HG02798 (cell line): Measurements from ENCODE around the gene IQCF6.
"Not testable (repeated sequence)": the region's sequence is repeated elsewhere in the genome, so short reads cannot be mapped to it uniquely, and the experiment has no call there.

Source experiments
- ATAC-seq: cut with Tn5 transposase; IDR thresholded peaks from one replicate; pipeline ENCODE4 v1.9.1; 2021; ENCODE audit warnings: mild to moderate bottlenecking; ENCODE audit not compliant: unreplicated experiment, poor library complexity

IQCF6 gene

DNA sequence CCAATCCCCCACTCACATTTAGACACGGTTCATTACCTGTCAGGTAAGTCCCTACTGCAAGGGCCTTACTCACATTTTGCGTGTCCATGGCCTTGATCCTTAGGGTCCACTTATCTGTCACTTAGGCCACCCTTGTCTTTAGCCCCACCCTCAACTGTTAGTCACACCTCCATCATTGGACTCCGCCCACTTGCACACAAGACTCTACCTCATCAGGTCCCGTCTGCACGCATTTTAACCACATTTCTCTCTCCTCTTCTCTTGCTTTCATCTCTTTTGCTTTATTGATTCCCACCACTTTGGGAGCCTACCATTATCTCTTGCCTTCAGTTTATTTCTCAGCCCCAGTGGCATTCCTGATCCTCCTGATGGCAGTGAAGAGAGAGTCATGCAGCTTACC is at the start of gene IQCF6:
IQCF6 (minus strand) TSS at position 101 of the 400 bp plus-strand sequence; CDS start at position 88, 13 bp downstream.
- no peak for ATAC-seq

DNA sequence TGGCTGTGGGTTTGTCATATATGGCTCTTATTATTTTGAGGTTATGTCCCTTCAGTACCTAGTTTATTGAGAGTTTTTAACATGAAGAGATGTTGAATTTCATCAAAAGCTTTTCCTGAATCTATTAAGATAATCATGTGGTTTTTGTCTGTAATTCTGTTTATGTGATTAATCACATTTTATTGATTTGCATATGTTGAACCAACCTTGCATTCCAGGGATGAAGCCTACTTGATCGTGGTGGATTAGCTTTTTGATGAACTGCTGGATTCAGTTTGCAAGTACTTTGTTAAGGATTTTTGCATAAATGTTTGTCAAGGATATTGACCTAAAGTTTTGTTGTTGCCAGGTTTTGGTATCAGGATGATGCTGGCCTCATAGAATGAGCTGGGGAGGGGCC is 49.3 kb upstream of the IQCF6 start:
- ATAC-seq, result no peak

DNA sequence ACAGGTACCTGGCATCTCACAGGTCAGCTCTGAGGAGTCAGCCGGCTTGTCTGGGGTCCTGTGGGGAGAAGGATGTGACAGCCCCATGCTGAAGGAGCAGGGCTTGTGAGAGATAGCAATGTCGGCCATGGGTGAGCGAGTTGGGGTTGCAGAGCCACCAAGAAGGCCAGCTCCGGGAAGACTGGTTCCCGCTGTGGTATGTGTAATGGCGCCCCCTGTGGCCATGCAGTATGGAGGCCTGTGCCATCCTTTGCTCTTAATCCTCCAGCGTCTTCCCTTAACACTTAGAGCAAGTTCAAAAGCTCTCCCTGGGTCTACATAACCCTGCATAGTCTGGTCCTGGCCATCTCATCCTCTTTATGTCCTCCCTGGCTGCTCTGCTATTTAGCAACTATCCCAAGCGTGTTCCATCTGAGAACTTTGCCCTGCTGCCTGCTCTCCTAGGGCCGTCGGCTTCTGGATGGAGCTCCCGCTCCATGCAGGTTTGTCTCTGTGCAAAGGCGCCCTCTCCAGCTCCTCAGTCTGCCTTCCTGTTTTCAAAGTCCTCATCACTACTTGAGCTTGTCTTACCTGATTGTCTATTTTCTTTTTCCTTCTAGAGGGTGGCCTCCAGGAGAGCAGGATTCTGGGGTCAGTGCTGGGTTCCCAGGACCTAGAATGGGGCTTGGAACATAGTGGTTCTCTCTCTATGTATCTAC is 40.8 kb upstream of the IQCF6 start:
- ATAC-seq, result no peak

DNA sequence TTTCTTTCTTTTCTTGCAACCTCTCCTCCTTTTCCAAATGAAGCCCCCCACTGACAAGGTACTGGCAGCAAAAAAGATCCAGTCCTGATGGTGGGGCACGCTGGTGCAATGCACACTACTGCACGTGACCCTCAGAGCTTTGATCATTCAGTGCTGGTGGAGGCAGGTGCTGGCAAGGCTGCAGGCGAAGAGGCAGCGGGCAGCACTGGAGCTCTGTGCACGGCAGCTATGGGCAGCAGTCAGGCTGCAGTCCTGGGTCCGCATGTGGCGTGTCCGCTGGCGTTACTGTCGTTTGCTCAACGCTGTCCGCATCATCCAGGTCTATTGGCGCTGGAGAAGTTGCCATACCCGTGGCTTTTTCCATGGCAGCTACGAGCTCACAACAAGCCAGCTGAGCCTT is 40.1 kb upstream of the IQCF6 start:
- no peak for ATAC-seq

DNA sequence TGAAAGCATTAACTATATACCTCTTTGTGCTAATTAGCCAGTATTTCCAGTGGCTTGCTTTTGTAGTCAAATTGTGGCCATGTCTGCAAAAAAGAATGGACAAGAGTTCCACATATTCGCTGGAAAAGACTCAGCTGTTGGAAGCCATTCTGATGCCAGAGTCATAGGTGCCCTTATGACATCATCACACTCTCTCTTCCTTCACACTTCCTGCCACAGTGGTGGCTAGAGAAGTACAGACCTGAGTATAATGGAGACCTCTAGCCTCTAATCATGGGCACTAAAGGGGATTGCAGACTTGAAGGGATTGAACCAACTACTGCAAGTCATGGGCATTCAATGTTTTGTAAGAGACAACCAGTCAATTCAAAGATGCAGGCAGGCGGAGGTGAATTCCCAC is 38.3 kb upstream of the IQCF6 start:
- ATAC-seq, result no peak

DNA sequence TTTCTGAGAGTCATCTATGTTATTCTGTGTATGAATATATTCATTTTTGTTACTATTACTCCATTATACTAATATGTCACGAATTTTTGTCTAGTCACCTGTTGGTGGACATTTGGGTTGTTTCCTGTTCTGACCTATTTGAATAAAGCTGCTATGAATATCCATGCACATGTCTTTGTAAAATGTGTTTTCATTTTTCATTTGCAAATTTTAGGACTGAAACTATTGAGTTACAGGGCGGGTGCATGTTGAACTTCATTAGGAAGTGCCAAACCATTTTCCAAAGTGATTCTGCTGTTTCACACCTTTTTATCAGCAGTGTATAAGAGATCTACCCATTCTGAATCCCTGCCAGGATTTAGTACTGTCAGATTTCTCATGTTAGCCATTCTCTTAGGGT is 37.7 kb upstream of the IQCF6 start:
- no peak for ATAC-seq

DNA sequence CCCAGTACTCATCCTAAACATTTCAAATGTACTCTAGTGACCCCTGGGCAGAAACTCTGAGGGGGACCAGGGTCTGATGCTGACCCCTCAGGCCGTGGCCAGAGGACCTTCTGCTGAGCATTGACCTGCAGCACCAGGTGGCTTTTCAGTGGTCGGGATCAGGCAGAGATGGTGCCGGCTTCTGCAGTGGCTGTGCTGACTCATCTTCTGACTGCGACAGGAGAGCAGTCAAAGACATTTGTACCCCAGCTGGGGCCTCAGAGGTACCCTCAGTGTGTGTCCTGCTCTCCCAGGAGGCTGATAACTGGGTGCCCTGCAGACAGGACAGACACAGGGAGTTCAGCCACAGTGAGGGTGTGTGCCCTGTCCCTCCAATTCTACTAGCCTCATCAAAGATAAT is 36.6 kb upstream of the IQCF6 start:
- no peak for ATAC-seq

DNA sequence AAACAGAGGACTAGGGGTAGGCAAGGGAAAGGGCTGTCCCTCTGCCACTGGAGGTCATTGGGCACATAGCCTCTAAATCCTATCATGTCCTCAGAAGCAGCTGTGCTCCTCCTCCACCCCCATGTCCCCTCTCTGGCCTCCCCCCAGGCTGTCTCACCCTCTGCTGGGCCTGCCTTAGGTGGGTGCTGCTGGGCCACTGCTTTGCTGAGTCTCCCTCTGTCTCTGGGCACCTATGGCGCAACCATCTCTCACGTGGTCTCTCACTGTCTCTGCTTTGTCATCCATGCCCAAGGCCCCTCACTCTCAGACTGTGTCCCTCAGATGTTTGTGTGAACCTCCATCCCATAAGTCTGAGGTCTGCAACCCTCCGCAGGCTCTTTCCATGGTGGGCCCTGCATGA is 35.0 kb upstream of the IQCF6 start:
- ATAC-seq, result no peak

DNA sequence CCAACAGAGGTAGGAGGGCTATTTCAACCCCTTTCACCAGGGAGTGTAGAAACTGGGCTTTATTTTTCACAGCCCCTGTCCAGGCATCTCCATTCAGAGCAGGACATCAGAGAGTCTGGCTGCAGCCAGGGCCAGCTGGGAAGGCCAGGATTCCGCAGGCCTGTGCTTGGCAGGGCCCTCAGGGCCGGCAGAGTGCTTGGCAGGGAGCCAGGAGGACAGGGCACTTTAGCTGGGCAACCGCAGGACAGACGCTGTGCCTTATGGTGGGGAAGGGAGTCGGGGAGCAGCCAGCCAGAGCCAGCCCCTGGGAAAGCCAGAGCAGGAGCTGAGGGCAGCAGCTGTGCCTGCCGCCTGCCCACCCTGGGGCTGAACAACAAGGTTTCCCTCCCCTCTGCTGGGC is 34.5 kb upstream of the IQCF6 start:
- ATAC-seq, result no peak

DNA sequence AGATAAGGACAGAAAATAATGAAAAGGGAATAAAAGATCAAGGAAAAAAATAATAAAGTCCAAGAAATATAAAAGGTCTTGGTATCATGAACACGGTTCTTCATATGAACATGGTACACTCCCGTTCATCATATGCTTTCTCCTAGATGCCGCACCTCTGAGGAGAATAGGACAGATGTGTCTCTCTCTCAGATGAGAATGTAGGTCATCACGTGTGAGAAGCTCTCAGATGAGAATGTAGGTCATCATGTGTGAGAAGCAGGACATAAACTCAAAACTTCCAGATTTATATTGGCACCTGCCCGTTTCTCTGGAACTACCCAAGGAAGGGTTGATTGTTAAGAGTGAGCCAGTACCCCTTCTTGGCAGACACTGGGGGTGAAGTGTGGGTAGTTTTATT is 29.9 kb upstream of the IQCF6 start:
- ATAC-seq, result no peak

DNA sequence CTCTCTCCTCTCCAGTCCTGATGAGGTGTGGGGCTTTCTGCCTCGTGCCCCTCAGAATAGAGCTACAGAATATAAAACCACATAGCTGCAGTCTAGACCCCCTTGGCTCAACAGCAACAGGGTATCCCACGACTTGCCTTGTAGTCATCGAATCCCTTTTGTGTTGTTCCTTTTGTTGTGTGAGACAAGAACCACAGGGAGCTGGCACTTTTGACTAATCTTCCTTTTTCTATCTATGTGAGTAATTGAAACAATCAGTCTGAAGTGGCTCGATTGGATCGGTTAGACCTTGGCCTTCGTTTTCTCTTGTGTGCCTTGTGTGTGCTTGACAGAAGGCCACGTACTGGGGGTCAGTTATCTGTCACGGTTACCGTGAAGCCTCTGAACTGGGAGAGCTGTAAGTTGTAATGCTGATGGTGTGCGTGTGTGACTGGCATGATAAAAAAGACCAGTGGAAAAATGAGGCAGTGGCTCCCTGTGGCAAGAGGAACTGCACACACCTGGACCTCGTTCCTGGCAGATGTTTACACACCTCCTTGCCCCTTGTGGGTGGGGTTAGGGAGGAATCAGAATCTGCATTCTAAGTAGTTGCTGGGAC is 23.2 kb upstream of the IQCF6 start:
- ATAC-seq, result no peak

DNA sequence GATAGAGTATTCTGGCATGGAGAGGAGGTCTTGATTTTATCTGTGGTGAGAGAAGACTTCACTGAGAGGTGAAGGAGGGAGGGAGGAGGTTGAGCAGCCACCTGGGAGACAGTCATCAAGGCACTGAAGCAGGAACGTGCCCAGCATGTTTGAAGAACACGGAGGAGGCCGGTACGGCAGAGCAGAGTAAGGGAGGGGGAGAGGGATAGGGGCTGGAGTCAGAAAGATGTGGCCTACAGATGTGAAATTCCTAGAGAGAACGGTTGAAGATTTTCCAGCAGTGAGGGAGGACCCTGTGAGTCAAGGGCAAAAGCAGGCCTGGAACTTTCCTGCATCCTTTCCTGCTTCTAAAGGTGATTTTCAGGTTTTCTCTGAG is 21.7 kb upstream of the IQCF6 start:
- no peak for ATAC-seq

DNA sequence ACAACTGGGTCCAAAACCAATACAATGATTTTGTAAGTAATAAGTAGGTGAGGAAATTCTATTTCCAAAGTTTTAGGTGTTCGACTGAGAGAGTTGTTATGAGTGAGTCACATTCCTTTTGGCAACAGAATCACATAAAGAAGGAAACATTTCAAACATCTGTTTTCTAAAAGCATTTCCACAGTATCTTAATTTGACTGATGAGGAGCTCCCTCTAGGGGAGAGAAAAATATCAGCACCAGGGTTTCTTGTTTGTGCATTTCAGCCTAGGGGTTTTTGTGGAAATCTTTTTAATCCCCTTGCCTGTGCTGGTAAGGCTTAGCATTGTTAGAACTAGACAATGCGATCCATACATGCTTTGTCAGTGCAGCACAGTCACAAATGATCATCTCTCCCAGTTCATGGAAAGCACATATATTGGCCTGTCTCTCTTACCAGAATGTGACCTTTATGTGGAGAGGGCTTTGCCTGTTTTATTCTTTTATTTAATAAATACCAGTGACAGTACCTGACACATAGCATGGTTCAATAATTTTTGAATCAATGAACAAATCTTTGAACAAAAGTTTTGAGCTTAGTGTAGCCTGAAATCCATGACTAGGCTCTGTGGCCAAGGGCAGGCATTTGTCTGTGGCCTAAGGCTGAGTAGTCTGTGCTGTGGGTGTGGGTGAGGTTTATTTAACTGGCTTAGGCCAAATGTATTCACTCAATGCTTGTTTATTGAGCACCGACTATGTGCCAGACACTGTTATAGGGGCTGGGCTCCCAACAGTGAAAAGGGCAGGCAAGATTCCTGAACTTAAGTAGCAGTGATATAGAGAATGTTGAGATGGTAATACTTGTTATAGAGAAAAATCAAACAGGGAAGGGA is 21.1 kb upstream of the IQCF6 start:
- ATAC-seq, result no peak

DNA sequence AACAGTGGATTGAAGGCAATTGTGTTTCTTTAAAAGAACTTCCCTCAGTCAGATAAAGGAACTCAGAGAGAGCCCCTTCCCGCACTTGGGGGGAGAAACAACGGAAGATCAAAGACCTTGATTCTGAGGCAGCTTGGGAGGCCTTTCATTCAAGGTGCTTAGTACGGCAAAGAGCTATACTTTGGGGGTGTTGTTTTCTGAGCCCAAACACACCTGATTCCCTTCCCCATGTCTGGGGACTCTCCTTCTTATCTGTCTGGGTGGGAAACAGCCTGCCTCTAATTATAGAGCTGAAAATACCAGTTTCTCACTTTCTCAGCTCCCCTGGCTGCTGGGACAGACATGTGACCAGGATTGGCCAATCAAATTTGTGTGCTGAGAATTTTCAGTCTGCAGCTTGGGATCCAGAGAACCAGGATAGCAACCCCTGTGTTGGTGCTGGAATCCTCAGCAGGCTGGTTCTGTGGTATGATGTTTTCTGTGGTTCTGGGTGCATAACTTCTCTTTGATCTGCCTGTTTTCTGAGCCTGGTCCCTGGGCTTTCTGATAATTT is 19.4 kb upstream of the IQCF6 start:
- no peak for ATAC-seq

DNA sequence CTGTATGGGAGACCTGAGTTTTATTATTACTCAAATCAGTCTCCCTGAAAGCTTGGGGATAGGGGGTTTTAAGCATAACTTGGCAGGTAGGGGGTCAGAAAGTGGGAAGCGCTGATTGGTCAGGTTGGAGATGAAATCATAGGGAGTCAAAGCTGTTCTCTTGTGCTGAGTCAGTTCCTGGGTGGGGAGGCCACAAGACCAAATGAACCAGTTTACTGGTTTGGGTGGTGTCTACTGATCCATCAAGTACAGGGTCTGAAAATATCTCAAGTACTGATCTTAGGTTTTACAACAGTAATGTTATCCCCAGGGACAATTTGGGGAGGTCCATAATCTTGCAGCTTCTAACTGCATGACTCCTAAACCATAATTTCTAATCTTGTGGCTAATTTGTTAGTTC is 17.8 kb upstream of the IQCF6 start:
- no peak for ATAC-seq

DNA sequence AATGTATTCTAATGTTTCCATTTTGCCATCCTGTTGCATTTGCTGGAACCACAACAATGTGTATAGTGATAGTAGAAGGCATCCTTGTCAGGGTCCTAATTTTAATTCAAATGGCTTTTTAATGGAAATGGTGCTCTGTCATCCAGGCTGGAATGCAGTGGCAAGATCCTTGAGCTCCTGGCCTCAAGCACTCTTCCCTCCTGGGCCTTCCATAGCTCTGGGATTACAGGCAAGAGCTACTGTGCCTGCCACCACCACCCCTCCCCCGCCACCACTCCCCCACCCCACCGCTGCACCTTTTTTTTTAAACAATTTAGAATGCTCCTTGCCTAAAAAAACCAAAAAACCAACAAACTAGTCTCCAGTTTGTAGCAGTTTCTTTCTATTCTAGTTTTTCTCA is 15.2 kb upstream of the IQCF6 start:
- no peak for ATAC-seq

DNA sequence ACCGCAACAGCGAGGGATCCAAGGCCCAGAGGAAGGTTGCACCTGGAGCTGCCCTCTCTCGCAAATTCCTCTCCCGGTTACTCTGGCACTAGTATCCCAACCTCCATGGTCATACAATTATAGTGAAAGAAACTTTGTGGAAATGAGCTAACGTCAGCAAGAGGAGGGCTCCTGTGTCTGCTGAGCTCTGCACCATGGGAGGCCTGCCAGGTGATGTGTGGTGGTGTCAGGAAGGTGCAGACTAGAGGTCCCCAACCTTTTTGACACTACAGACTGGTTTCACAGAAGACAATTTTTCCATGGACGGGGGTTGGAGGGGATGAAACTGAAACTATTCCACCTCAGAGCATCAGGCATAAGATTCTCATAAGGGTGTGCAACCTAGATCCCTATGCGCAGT is 13.2 kb upstream of the IQCF6 start:
- no peak for ATAC-seq

DNA sequence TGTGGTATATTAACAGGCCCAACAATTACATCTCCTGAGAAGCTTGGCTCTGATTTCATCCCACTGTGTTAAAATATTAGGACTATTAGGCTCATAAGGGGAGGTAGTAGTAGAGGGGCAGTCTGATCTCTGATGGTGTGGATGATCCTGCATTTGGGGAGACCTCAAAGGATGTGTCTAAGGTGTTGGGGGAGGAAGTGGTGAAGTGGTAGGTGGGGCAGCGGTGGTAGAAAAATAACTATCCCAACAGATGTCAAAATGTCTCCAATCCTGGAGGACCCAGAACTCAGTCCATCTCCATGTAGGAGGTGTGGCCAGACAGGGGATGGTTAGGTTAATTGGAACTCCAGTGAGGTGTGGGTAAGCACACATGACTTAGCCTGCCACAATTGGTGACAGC is 10.4 kb upstream of the IQCF6 start:
- no peak for ATAC-seq

DNA sequence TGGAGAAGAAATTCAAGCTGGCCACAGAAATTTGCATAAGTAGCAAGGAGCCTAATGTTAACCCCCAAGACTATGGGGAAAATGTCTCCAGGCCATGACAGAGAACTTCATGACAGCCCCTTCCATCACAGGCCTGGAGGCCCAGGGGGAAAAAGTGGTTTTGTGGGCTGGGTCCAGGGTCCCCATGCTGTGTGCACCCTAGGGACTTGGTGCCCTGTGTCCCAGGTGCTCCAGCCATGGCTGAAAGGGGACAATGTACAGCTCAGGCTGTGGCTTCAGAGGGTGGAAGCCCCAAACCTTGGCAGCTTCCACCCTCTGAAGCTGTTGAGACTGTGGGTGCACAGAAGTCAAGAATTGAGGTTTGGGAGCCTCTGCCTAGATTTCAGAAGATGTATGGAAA is 8.5 kb upstream of the IQCF6 start:
- ATAC-seq, result not testable (repeated sequence)

DNA sequence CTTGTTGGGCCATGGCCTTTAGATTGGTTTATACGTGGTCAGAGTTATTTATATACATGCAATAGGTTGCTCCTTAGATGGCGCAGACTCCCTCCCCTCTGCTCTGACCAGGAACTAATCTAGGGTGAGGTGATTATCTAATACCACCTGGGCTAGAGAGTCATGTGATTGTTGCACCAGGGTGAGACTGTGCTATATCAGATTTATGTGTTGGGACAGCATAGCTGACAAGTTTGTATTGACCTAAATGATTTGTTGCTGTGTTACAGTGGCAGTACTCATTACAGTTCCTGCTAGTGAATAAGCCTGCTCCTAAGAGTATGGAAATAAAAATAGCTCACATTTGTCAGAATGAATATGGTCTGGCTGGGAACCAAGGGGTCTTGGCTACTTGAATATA is 7.2 kb upstream of the IQCF6 start:
- ATAC-seq, result no peak

DNA sequence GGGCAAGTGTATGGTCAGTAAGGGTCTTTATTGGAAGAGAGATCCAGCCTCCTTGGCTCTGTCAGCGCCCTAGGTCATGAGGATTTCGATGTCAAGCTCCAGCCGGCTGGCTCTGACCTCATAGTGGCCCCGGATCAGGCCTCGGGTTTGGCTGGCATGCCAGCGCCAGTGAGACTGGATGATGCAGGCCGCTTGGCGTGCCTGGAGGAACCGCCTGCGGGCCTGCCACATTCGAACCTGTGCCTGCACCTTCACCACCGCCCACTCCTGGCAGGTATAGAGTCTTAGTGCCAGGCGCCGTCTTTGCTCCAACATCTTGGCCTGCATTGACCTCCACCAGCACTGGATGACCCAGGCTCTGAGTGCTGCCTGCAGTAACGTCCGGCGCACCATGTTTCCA is 483 bp downstream of the IQCF6 start:
- no peak for ATAC-seq
